ENCODE data around the gene CEP112. TPM values are rescaled to one million over a fixed set of nuclear protein-coding genes. Genes with fewer than 3 reads are reported as not detected.

Gene CEP112
- total RNA-seq, 4 donors from 2014 or later = 14.6 to 21.2 (median 20.2) TPM

- Histone ChIP-seq H3K27me3 (no peaks in the 10 kb centered on the region), H3K36me3 (no peaks in the 10 kb centered on the region), H3K4me3 (replicated peaks in 1 of 3) (no peak overlapping the region), H3K9me3 (no peaks in the 10 kb centered on the region), H3K27ac (no peak overlapping the region), H3K4me1 (peaks cover 30 to 51% of the 10 kb centered on the region in 2 donors)
- no peak for DNase-seq
- intact Hi-C loops (cut with DNase I) = no loop called here
- TF ChIP-seq CTCF (IDR thresholded peaks at IDR 0.05) (no peak), POLR2A (IDR thresholded peaks at IDR 0.05) (no peak)
- WGBS, 2 donors = 100% methylated on average over 2 of the region's 2 CpGs
These were observed 561.4 kb downstream of the CEP112 start for GRCh38 chr17:65630502-65630901.

GRCh38 chr17:65629234-65629690 is 562.7 kb downstream of the CEP112 start:
- 56 to 61% methylated on average over 5 of the region's 5 CpGs for WGBS, 2 donors
- Histone ChIP-seq H3K4me1 (peaks cover 25 to 45% of the 10 kb centered on the region in 2 donors), H3K36me3 (no peaks in the 10 kb centered on the region), H3K27me3 (no peaks in the 10 kb centered on the region), H3K27ac (peak overlapping the region; percentile 61 to 78 (median 69)), H3K4me3 (replicated peaks in 1 of 3) (no peak overlapping the region), H3K9me3 (no peaks in the 10 kb centered on the region)
- no peak for DNase-seq
- no peak for TF ChIP-seq POLR2A (IDR thresholded peaks at IDR 0.05)
- TF ChIP-seq CTCF (IDR thresholded peaks at IDR 0.05) = no peak
- intact Hi-C loops (cut with DNase I) = no loop called here

- H3K27me3 ChIP-seq = no peaks in the 10 kb centered on the region
- DNase-seq = no peak
- no peaks in the 10 kb centered on the region for H3K9me3 ChIP-seq
- 35 to 47% methylated on average over 8 of the region's 8 CpGs for WGBS, 2 donors
- peaks cover 24 to 39% of the 10 kb centered on the region in 2 donors for H3K4me1 ChIP-seq
- no peak for TF ChIP-seq POLR2A (IDR thresholded peaks at IDR 0.05)
- TF ChIP-seq CTCF (IDR thresholded peaks at IDR 0.05) = no peak
- H3K4me3 ChIP-seq (replicated peaks in 1 of 3) = peak overlapping the region in 1 of 3 donors; percentile 7
- H3K36me3 ChIP-seq = no peaks in the 10 kb centered on the region
- intact Hi-C loops (cut with DNase I) = no loop called here
- peak overlapping the region; percentile 61 to 78 (median 69) for H3K27ac ChIP-seq
These were observed 563.3 kb downstream of the CEP112 start for GRCh38 chr17:65628644-65629036.

GRCh38 chr17:65627891-65628643 is 563.9 kb downstream of the CEP112 start:
- Histone ChIP-seq H3K4me1 (peaks cover 24 to 33% of the 10 kb centered on the region in 2 donors), H3K27ac (peak overlapping the region; percentile 61 to 78 (median 69)), H3K9me3 (no peaks in the 10 kb centered on the region), H3K27me3 (no peaks in the 10 kb centered on the region), H3K36me3 (no peaks in the 10 kb centered on the region), H3K4me3 (replicated peaks in 1 of 3) (no peak overlapping the region)
- WGBS, 2 donors = 45 to 47% methylated on average over 17 of the region's 17 CpGs
- peak; percentile 88 to 92 for DNase-seq
- TF ChIP-seq CTCF (IDR thresholded peaks at IDR 0.05) (no peak), POLR2A (IDR thresholded peaks at IDR 0.05) (no peak)
- intact Hi-C loops (cut with DNase I) = no loop called here

GRCh38 chr17:65627108-65627507 is 564.8 kb downstream of the CEP112 start:
- TF ChIP-seq CTCF (IDR thresholded peaks at IDR 0.05) = no peak
- TF ChIP-seq POLR2A (IDR thresholded peaks at IDR 0.05) = no peak
- Histone ChIP-seq H3K4me3 (replicated peaks in 1 of 3) (no peak overlapping the region), H3K9me3 (no peaks in the 10 kb centered on the region), H3K36me3 (no peaks in the 10 kb centered on the region), H3K27ac (peak overlapping the region in 2 of 3 donors; percentile 0 to 69), H3K27me3 (no peaks in the 10 kb centered on the region), H3K4me1 (peaks cover 24 to 31% of the 10 kb centered on the region in 2 donors)
- no peak for DNase-seq
- 91 to 96% methylated on average over 5 of the region's 5 CpGs for WGBS, 2 donors
- intact Hi-C loops (cut with DNase I) = no loop called here
